Measurements from ENCODE around the gene SMYD3. TPM values are rescaled to one million over a fixed set of nuclear protein-coding genes. Genes with fewer than 3 reads are reported as not detected.

The SMYD3 gene
- total RNA-seq, 4 donors from 2014 or later = 11.6 to 26.9 (median 18.3) TPM

- H3K4me1 ChIP-seq = peaks cover 0 to 21% (median 5%) of the 10 kb centered on the region in 3 donors
- H3K4me3 ChIP-seq = no peak overlapping the region
- ATAC-seq = no peak
- no peak overlapping the region for H3K27ac ChIP-seq
- whole genome bisulfite sequencing, 2 donors (ENCODE audit: low coverage in 1 of 2) = 96 to 97% methylated on average over 6 to 10 of the region's 10 CpGs
- no peaks in the 10 kb centered on the region for H3K27me3 ChIP-seq
- H3K36me3 ChIP-seq = no peaks in the 10 kb centered on the region
- TF ChIP-seq POLR2A (IDR thresholded peaks at IDR 0.05) (no peak), CTCF (IDR thresholded peaks at IDR 0.05) (no peak)
- H3K9me3 ChIP-seq = no peaks in the 10 kb centered on the region
Observed at GRCh38 chr1:245879091-245879490, 628.0 kb downstream of the SMYD3 start.

- H3K27me3 ChIP-seq = no peaks in the 10 kb centered on the region
- H3K27ac ChIP-seq = no peak overlapping the region
- TF ChIP-seq CTCF (IDR thresholded peaks at IDR 0.05) (no peak), POLR2A (IDR thresholded peaks at IDR 0.05) (no peak), POLR2AphosphoS5 (IDR thresholded peaks at IDR 0.05) (no peak), EP300 (IDR thresholded peaks at IDR 0.05) (no peak)
- no peaks in the 10 kb centered on the region for H3K36me3 ChIP-seq
- 68 to 80% methylated on average over 3 of the region's 3 CpGs for WGBS, 2 donors (ENCODE audit: low coverage in 1 of 2)
- peaks cover 0 to 26% (median 5%) of the 10 kb centered on the region in 3 donors for H3K4me1 ChIP-seq
- no peaks in the 10 kb centered on the region for H3K9me3 ChIP-seq
- no peak overlapping the region for H3K4me3 ChIP-seq
- ATAC-seq = no peak
Observed at GRCh38 chr1:245878585-245878984, 628.5 kb downstream of the SMYD3 start.

GRCh38 chr1:245877976-245878375, 629.1 kb downstream of the SMYD3 start:
- ATAC-seq = no peak
- TF ChIP-seq POLR2AphosphoS5 (IDR thresholded peaks at IDR 0.05) = no peak
- TF ChIP-seq POLR2A (IDR thresholded peaks at IDR 0.05) = no peak
- TF ChIP-seq EP300 (IDR thresholded peaks at IDR 0.05) = no peak
- no peak for TF ChIP-seq CTCF (IDR thresholded peaks at IDR 0.05)
- Histone ChIP-seq H3K27me3 (no peaks in the 10 kb centered on the region), H3K4me1 (peaks cover 0 to 26% (median 5%) of the 10 kb centered on the region in 3 donors), H3K27ac (no peak overlapping the region), H3K4me3 (no peak overlapping the region), H3K9me3 (no peaks in the 10 kb centered on the region), H3K36me3 (no peaks in the 10 kb centered on the region)
- 78 to 82% methylated on average over 8 of the region's 8 CpGs for WGBS, 2 donors (ENCODE audit: low coverage in 1 of 2)

GRCh38 chr1:245876586-245876985, 630.5 kb downstream of the SMYD3 start:
- H3K4me3 ChIP-seq = no peak overlapping the region
- ATAC-seq = no peak
- no peaks in the 10 kb centered on the region for H3K36me3 ChIP-seq
- no peak for TF ChIP-seq POLR2A (IDR thresholded peaks at IDR 0.05)
- no peak overlapping the region for H3K27ac ChIP-seq
- peaks cover 0 to 26% (median 5%) of the 10 kb centered on the region in 3 donors for H3K4me1 ChIP-seq
- H3K9me3 ChIP-seq = no peaks in the 10 kb centered on the region
- no peaks in the 10 kb centered on the region for H3K27me3 ChIP-seq
- WGBS, 2 donors (ENCODE audit: low coverage in 1 of 2) = 78 to 100% methylated on average over 2 to 5 of the region's 5 CpGs

- Histone ChIP-seq H3K4me1 (peaks cover 0 to 26% (median 5%) of the 10 kb centered on the region in 3 donors), H3K27ac (peak overlapping the region in 2 of 4 donors; percentile 19 to 41), H3K9me3 (no peaks in the 10 kb centered on the region), H3K4me3 (no peak overlapping the region), H3K36me3 (no peaks in the 10 kb centered on the region), H3K27me3 (no peaks in the 10 kb centered on the region)
- no peak for ATAC-seq
- TF ChIP-seq CTCF (IDR thresholded peaks at IDR 0.05) (no peak), POLR2AphosphoS5 (IDR thresholded peaks at IDR 0.05) (no peak), POLR2A (IDR thresholded peaks at IDR 0.05) (no peak), EP300 (IDR thresholded peaks at IDR 0.05) (no peak)
- 70 to 89% methylated on average over 3 to 4 of the region's 4 CpGs for WGBS, 2 donors (ENCODE audit: low coverage in 1 of 2)
Observed at GRCh38 chr1:245875581-245876261, 631.4 kb downstream of the SMYD3 start.

Measured in gastroesophageal sphincter (tissue), 4 donors.